Spleen (tissue), 11 donors: ENCODE measurements around the gene LRP1B. TPM values are rescaled to one million over a fixed set of nuclear protein-coding genes. Genes with fewer than 3 reads are reported as not detected.

Experiments
- DNase-seq: peaks from one replicate; pipeline ENCODE4 v3.0.0-alpha.2; 2020
- H3K27ac ChIP-seq, 8 donors: fragments of 200-600 bp; sonication (generic) in 7 of 8; 1 replicate in 4 of 8; 2 replicates in 4 of 8; pipeline versions ENCODE4 v1.5.0 to v1.8.0; 2016 to 2021; ENCODE audit warnings: inconsistent platforms in 4 of 8, mild to moderate bottlenecking in 4 of 8, moderate library complexity in 1 of 8
- H3K27me3 ChIP-seq, 7 donors: fragments of 200-600 bp; sonication (generic) in 6 of 7; replicated peaks in 1 of 7; 1 replicate in 4 of 7; 2 replicates in 3 of 7; pipeline versions ENCODE4 v1.5.0 to v1.8.0; 2016 to 2021; ENCODE audit warnings: inconsistent platforms in 3 of 7, mild to moderate bottlenecking in 1 of 7
- H3K36me3 ChIP-seq, 6 donors: fragments of 200-600 bp; sonication (generic) in 5 of 6; 1 replicate in 4 of 6; 2 replicates in 2 of 6; pipeline versions ENCODE4 v1.5.0 to v1.8.0; 2016 to 2021; ENCODE audit warnings: inconsistent platforms in 2 of 6
- H3K4me1 ChIP-seq, 6 donors: fragments of 200-600 bp; sonication (generic) in 5 of 6; 1 replicate in 3 of 6; 2 replicates in 3 of 6; pipeline versions ENCODE4 v1.5.0 to v1.8.0; 2016 to 2021; ENCODE audit warnings: inconsistent platforms in 3 of 6
- H3K4me3 ChIP-seq, 8 donors: fragments of 200-600 bp; sonication (generic) in 7 of 8; 1 replicate in 4 of 8; 2 replicates in 4 of 8; pipeline versions ENCODE4 v1.5.0 to v1.8.0; 2016 to 2021; ENCODE audit warnings: inconsistent platforms in 4 of 8, mild to moderate bottlenecking in 4 of 8, moderate library complexity in 2 of 8
- H3K9me3 ChIP-seq, 8 donors: fragments of 200-600 bp; sonication (generic) in 7 of 8; 1 replicate in 4 of 8; 2 replicates in 4 of 8; pipeline versions ENCODE4 v1.5.0 to v1.8.0; 2016 to 2021; ENCODE audit warnings: inconsistent platforms in 4 of 8
- CTCF ChIP-seq, 11 experiments: fragments of 200-600 bp in 7 of 11; fragments of 450-650 bp in 4 of 11; sonication (generic) in 4 of 11; IDR thresholded peaks in 8 of 11; conservative IDR thresholded peaks in 3 of 11; 1 replicate in 7 of 11; 2 replicates in 4 of 11; pipeline versions ENCODE4 v1.4.0 to v1.8.0; 2016 to 2021; ENCODE audit warnings: antibody characterized with exemption in 11 of 11, inconsistent platforms in 4 of 11, mild to moderate bottlenecking in 1 of 11
- POLR2A ChIP-seq, 3 donors: fragments of 450-650 bp; IDR thresholded peaks; one replicate each; pipeline ENCODE4 v1.5.1; 2017; ENCODE audit warnings: antibody characterized with exemption in 3 of 3, mild to moderate bottlenecking in 1 of 3
- POLR2AphosphoS5 ChIP-seq, 3 donors: sonication (generic); formaldehyde crosslinking; IDR thresholded peaks; one replicate each; pipeline ENCODE4 v1.5.1; 2017; ENCODE audit warnings: antibody characterized with exemption in 3 of 3
- WGBS, 5 donors: extraction: QIAGEN DNeasy Blood & Tissue Kit in 3 of 5; methylation state at CpG; one replicate each; pipeline versions ENCODE4 v1.1.5 to v1.1.7; 2013 to 2018; 5-methylcytosine and 5-hydroxymethylcytosine counted together
- intact Hi-C: fragments of 100-400 bp; cut with DNase I; formaldehyde crosslinking; loops from one replicate; pipeline ENCODE4 v1.15.0; 2023; ENCODE audit warnings: low total_unique reads
- polyA plus RNA-seq, 3 donors: library from polyadenylated mRNA; stranded (reverse); fragments of 200-250 nt; gene quantifications; one replicate each; pipeline ENCODE4 v1.2.1, GENCODE V29; 2013
- total RNA-seq, 7 donors: library from RNA; depleted of rRNA in 3 of 7; stranded (reverse); fragments of >200 nt in 3 of 7; fragmentation: NEBNext Ultra II Directional in 4 of 7; extraction: Animal tissue kit (Norgen Biotek cat#: 25700) in 4 of 7; gene quantifications; one replicate each; pipeline versions ENCODE4 v1.1.0 to v1.2.1, GENCODE V29; 2016 to 2021
- donor health status: healthy with polysubstance abuse.
- donor health status: DM: no; HTN: no; CAD: no; lungs with moderate emphysema.
- donor health status: DM: no; HTN: no; CAD: no.
- donor health status: Bipolar disorder and iron deficiency.
- donor health status: healthy.
- donor health status: DM: no; HTN: no; CAD: no.
- donor health status: DM: yes; HTN: yes; CAD: no.

LRP1B gene
- total and polyA plus RNA-seq, 10 donors, result 0.02 to 0.85 (median 0.08) TPM; not detected in 2

- 36 to 62% (median 52%) methylated on average over 1 of the region's 1 CpG for WGBS, 5 donors
- intact Hi-C loops, result no loop called here
- H3K36me3 ChIP-seq, result no peaks in the 10 kb centered on the region
Observed at GRCh38 chr2:140338795-140339194, 1792.0 kb downstream of the LRP1B start.

GRCh38 chr2:140337061-140337460 lies 1793.8 kb downstream of the LRP1B start:
- intact Hi-C loops, result no loop called here

More at GRCh38 chr2:140338795-140339194, 1792.0 kb downstream of the LRP1B start:
- no peak for DNase-seq
- Histone ChIP-seq H3K27me3 (no peaks in the 10 kb centered on the region), H3K4me1 (no peaks in the 10 kb centered on the region), H3K27ac (no peak overlapping the region), H3K9me3 (peaks cover 0 to 3% (median 0%) of the 10 kb centered on the region in 8 donors), H3K4me3 (no peak overlapping the region)
- TF ChIP-seq CTCF (IDR thresholded peaks at IDR 0.05 in 8 of 11, conservative IDR thresholded peaks at IDR 0.05 in 3 of 11), result no peak
- no peak for TF ChIP-seq POLR2A (IDR thresholded peaks at IDR 0.05)
- TF ChIP-seq POLR2AphosphoS5 (IDR thresholded peaks at IDR 0.05), result no peak

GRCh38 chr2:140316345-140316744 lies 1814.5 kb downstream of the LRP1B start:
- H3K4me1 ChIP-seq, result no peaks in the 10 kb centered on the region
- no peak overlapping the region for H3K4me3 ChIP-seq
- H3K36me3 ChIP-seq, result no peaks in the 10 kb centered on the region
- no peak overlapping the region for H3K27ac ChIP-seq
- 86 to 92% (median 90%) methylated on average over 3 of the region's 3 CpGs for WGBS, 5 donors
- no peak for TF ChIP-seq POLR2AphosphoS5 (IDR thresholded peaks at IDR 0.05)
- no peak for TF ChIP-seq POLR2A (IDR thresholded peaks at IDR 0.05)
- no peak for TF ChIP-seq CTCF (IDR thresholded peaks at IDR 0.05 in 8 of 11, conservative IDR thresholded peaks at IDR 0.05 in 3 of 11)
- no peaks in the 10 kb centered on the region for H3K9me3 ChIP-seq
- intact Hi-C loops, result no loop called here
- no peaks in the 10 kb centered on the region for H3K27me3 ChIP-seq
- DNase-seq, result no peak

More at GRCh38 chr2:140337061-140337460, 1793.8 kb downstream of the LRP1B start:
- no peaks in the 10 kb centered on the region for H3K27me3 ChIP-seq
- no peak overlapping the region for H3K27ac ChIP-seq
- DNase-seq, result no peak
- H3K4me1 ChIP-seq, result no peaks in the 10 kb centered on the region
- no peak overlapping the region for H3K4me3 ChIP-seq
- H3K9me3 ChIP-seq, result peaks cover 0 to 3% (median 0%) of the 10 kb centered on the region in 8 donors
- H3K36me3 ChIP-seq, result no peaks in the 10 kb centered on the region
- TF ChIP-seq POLR2AphosphoS5 (IDR thresholded peaks at IDR 0.05), result no peak
- TF ChIP-seq POLR2A (IDR thresholded peaks at IDR 0.05), result no peak
- no peak for TF ChIP-seq CTCF (IDR thresholded peaks at IDR 0.05 in 8 of 11, conservative IDR thresholded peaks at IDR 0.05 in 3 of 11)
- 87 to 92% (median 90%) methylated on average over 4 of the region's 4 CpGs for WGBS, 5 donors

GRCh38 chr2:140311905-140312304 lies 1818.9 kb downstream of the LRP1B start:
- intact Hi-C loops, result no loop called here
- TF ChIP-seq POLR2AphosphoS5 (IDR thresholded peaks at IDR 0.05) (no peak), POLR2A (IDR thresholded peaks at IDR 0.05) (no peak), CTCF (IDR thresholded peaks at IDR 0.05 in 8 of 11, conservative IDR thresholded peaks at IDR 0.05 in 3 of 11) (no peak)

More at GRCh38 chr2:140311905-140312304, 1818.9 kb downstream of the LRP1B start:
- Histone ChIP-seq H3K9me3 (no peaks in the 10 kb centered on the region), H3K27ac (no peak overlapping the region), H3K36me3 (no peaks in the 10 kb centered on the region), H3K4me1 (no peaks in the 10 kb centered on the region), H3K4me3 (no peak overlapping the region), H3K27me3 (no peaks in the 10 kb centered on the region)
- 3 to 71% (median 48%) methylated on average over 1 of the region's 1 CpG for WGBS, 5 donors
- DNase-seq, result no peak
